MM.1S (cell line): ENCODE data around the gene RPL7A.

Experiments
- CTCF ChIP-seq: fragments of 300-600 bp; sonication (generic); IDR thresholded peaks from 2 replicates; pipeline ENCODE4 v1.5.1; 2016; ENCODE audit warnings: antibody characterized with exemption, low read length, mixed read lengths
- EZH2 ChIP-seq: fragments of 300-600 bp; sonication (generic); optimal IDR thresholded peaks from 2 replicates; pipeline ENCODE3; 2017; ENCODE audit warnings: low read depth, mild to moderate bottlenecking, antibody characterized with exemption, low read length, mixed read lengths

- TF ChIP-seq CTCF (no peak), EZH2 (no peak)
Observed at GRCh38 chr9:133349965-133350616, 2.1 kb downstream of the RPL7A start.
